GM19099 (cell line): ENCODE results near the gene IGIP.

Source experiments
- POLR2A ChIP-seq: IDR thresholded peaks from 3 replicates; pipeline ENCODE4 v1.6.1; 2011; ENCODE audit warnings: low read depth; ENCODE audit not compliant: insufficient read length; ENCODE audit errors: extremely low read depth

The IGIP gene

DNA sequence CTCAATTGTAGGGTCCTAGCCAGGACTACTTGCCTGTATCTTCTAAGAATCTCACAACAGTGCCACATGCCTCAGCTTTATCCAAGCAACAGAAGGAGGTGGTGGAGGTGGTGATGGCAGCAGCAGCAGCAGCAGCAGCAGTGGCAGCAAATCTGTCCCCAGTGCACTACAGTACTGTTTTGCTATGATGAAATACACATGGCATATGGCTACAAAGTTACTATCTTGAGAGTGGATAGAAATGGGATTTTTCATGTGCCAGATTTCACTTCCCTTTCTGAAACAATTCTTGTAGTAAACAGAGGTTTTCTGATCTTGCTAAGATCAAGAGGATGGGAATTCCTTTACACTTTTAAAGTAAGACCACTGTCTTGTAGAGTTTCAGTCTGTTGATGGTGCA, 41.2 kb downstream of the IGIP start:
- no peak for TF ChIP-seq POLR2A

DNA sequence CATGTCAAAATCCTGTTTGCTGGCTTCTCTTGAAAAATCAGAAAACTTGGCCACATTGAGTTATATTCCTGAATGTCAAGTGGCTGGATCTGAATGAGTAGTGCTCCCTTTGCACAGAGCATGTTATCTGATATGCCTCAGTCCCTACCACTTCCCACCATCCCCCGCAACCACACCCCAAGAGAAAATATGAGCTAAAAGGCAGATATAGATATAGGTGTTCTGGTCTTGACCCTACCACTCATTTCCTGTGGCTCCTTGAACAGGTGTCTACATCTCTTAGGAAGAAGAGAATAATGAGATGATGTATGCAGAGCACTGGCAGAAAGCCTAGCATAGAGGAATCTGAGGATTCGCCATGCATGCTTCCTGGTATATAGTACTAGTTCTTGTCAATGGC, 42.6 kb downstream of the IGIP start:
- TF ChIP-seq POLR2A: no peak

DNA sequence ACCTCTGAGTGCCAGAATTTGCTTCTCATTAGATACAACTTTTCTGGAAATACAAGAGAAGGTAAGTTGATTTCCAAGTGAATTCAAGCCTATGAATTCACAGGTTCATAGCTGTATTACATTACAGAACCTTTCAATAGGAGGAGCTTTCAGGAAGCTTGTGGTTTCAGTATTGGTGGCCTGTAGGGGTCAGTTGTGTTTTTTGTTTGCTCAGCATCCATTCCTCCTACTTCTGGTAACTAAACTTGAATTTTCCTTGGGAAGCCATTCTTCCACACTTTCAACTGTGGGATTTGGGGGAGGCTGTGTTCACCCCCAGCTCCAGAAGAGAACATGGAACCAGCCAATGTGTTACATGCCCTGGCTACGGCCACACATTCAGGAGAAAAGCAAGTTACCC, 43.7 kb downstream of the IGIP start:
- no peak for TF ChIP-seq POLR2A

DNA sequence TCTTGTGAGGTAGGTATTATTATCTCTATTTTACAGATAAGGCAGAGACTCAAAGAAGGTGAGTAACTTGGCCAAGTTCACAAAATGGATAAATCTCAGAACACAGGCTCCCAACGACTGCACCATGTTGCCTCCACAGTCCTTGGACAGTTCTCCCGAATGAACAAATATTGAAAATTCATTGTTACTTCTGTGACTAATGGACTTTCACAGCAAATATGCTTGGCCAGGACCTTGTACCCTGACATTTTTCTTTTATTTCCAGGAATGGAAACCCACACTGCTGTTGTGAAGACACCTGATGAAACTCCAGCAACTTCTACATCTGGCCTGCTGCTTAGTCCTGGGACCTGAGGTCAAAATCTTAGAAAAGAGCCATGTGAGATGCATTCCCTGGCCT, 46.7 kb downstream of the IGIP start:
- no peak for TF ChIP-seq POLR2A

DNA sequence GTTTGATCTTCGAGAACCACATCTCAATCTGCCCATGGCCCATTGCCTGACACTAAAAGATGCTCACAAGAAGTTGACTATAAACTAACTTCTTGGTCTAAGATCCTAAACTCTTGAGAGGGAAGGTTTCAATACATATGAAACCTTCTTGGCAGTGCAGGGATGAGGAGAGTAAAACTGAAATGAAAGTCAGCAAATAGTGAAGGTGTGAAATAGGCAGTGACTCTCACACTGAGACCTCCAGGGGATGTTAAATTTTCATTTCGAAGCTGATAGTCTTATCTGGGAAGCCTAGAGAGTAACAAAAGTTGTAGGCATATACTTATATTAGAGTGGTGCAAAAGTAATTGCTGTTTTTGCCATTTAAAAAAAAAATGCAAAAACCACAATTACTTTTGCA, 48.3 kb downstream of the IGIP start:
- no peak for TF ChIP-seq POLR2A

DNA sequence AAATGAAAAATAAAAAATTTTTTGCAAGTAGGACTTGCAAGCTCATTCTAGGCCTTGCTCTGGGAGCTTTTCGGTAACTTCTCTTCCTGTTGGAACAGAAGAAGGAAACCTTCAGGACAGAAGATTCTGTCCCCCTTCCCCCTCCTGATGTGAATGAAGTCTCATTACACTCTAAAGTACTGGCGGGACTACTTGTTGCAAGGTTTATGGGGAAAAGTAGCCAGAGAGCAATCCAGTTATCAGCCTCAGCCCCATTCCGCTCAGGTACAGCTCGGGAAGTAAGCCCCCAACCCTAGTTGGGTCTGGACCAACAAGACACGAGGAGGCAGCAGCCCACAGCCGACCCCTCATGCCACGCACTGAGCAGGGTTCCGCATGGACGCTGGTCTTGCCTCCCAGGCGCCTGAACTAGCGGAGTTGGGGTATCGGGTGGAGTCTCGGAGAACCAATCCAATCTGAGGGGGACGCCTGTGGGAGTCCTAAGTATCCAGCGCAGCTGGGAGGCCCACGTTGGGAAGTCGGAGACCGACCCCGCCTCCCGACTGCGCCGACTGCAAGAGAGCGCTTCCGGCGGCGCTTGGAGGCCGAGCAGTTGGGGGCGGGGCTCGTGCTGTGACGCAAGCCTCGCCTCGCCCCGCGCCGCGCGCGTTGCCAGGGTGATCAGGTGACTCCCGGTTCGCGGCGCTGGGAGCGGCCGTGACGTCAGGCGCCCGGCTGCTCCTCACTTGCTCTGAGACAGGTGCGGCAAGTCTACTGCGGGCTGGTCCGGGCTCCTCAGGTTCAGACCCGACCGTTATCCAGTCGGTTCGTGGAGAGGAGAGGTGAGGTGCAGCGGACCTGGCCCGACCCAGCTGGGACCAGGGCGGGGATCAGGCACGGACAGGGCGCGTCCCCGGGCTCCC, 49.0 kb downstream of the IGIP start, which contains the start of gene CYSTM1:
CYSTM1 (plus strand) TSS at position 724 of the 902 bp plus-strand sequence. CDS start 19,278 bp downstream, outside the sequence.
- TF ChIP-seq POLR2A: peak; percentile 89

DNA sequence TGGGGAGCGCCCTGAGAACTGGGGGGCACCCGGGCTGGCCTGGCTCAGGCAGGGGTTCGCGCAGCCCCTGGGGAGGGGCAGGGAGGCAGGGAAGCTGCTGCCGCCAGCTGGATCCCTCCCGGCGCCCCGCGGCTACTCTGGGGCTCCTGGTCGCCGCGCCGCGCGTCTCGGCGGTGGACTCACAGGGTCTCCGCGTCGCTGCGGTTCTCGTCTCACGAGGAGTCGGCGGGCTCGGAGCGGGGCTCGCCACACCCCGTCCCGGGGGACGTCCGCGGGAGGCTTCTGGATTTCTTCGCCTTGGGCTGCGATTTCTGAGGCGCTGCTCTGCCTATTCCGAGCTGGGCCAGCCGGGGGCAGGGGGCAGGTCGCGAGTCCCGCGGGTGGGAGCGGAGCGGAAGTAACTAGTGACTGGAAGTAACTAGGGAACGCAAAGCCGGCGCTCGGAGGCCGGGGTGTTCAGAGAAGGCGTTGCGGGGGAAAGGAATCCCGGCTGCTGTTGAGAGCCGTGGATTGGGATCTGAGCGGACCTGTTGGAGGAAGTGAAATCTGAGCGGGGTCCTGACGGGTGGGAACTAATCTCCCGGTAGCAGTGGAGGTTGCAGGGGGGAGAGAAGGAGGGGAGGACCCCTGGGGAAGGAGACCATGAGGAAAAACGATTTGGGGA, 49.8 kb downstream of the IGIP start:
- no peak for TF ChIP-seq POLR2A

DNA sequence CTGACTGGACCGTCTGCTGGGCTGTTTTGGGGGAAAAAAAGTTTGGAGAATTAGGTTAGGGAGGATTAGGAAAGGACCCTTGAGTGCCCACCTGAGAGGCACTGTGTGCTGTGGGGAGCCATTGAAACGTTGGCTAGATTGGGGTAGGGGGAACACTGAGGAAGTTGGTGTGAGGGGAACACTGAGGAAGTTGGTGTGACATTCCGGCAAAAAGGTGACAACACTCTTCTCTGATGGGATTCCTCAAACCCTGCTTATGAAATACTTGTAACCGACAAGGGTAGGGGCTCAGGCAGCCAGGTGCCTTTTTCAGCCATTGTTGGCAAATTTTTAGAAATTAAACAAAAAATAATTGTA, 50.3 kb downstream of the IGIP start:
- no peak for TF ChIP-seq POLR2A

DNA sequence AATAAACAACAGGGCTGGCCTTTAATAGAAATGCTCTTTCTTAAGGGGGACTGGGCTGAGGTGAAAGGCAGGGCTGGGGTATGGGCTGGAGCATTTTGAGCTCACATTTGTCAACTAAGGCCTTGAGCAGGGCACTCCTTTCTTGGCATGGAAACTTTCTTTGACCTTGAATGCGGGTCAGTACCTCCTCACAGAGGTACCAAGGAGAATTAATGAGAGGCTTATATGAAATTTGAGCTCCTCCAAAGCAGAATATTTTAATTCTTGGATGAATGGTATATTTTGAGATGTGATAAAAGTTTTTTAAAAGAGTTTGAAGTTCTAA, 52.3 kb downstream of the IGIP start:
- no peak for TF ChIP-seq POLR2A

DNA sequence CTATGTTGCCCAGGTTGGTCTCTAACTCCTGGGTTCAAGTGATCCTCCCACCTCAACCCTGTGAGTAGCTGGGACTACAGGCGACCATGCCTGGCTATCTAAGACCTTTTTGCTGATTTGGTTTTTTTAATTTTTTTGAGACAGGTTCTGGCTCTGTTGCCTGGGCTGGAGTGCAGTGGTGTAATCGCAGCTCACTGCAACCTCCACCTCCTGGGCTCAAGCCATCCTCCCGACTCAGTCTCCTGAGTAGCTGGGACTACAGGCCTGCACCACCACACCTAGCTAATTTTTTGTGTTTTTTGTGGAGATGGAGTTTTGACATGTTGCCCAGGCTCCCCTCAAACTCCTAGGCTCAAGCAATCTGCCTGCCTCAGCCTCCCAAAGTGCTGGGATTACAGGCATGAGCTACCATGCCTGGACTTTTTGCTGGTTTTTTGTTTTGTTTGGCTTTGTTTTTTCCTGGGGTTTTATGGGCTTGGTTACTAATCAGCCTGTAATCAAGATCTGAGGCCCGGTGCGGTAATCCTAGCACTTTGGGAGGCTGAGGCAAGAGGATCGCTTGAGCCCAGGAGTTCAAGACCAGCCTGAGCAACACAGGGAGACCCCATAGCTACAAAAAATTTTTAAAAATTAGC, 52.9 kb downstream of the IGIP start:
- TF ChIP-seq POLR2A: no peak
